BLaER1 (cell line): ENCODE measurements around the gene AMHR2.
"Not testable (repeated sequence)": the region's sequence is repeated elsewhere in the genome, so short reads cannot be mapped to it uniquely, and the experiment has no call there.

Experiments
- H3K27ac ChIP-seq: shearing (Covaris generic); formaldehyde crosslinking; 2 replicates; pipeline ENCODE4 v1.8.1; 2022
- H3K27me3 ChIP-seq: shearing (Covaris generic); formaldehyde crosslinking; 2 replicates; pipeline ENCODE4 v1.8.1; 2022
- H3K36me3 ChIP-seq: shearing (Covaris generic); formaldehyde crosslinking; 2 replicates; pipeline ENCODE4 v1.8.1; 2022
- H3K4me1 ChIP-seq: shearing (Covaris generic); formaldehyde crosslinking; 2 replicates; pipeline ENCODE4 v1.8.1; 2022
- H3K4me2 ChIP-seq: shearing (Covaris generic); formaldehyde crosslinking; 2 replicates; pipeline ENCODE4 v1.8.1; 2022
- H3K4me3 ChIP-seq: shearing (Covaris generic); formaldehyde crosslinking; 2 replicates; pipeline ENCODE4 v1.8.1; 2022
- H3K9ac ChIP-seq: shearing (Covaris generic); formaldehyde crosslinking; 2 replicates; pipeline ENCODE4 v1.8.1; 2022
- H3K9me3 ChIP-seq: shearing (Covaris generic); formaldehyde crosslinking; 2 replicates; pipeline ENCODE4 v1.8.1; 2022
- H4K20me1 ChIP-seq: shearing (Covaris generic); formaldehyde crosslinking; 2 replicates; pipeline ENCODE4 v1.8.1; 2022
- Cebpa-rat ChIP-seq: shearing (Covaris generic); IDR thresholded peaks from 2 replicates; pipeline ENCODE4 v1.8.1; 2022

Gene AMHR2

GRCh38 chr12:53413485-53414204 is 10.0 kb upstream of the AMHR2 start:
- H3K27me3 ChIP-seq = no peaks in the 10 kb centered on the region
- no peak overlapping the region for H3K4me3 ChIP-seq
- no peaks in the 10 kb centered on the region for H3K9me3 ChIP-seq
- H3K9ac ChIP-seq = no peak overlapping the region
- peak overlapping the region; percentile 39; the same call in 1 of the 2 replicates for H3K4me2 ChIP-seq
- no peak overlapping the region for H3K27ac ChIP-seq
- no peak for TF ChIP-seq Cebpa-rat
- H3K36me3 ChIP-seq = peaks cover 56% of the 10 kb centered on the region
- no peaks in the 10 kb centered on the region for H4K20me1 ChIP-seq
- H3K4me1 ChIP-seq = peaks cover 71% of the 10 kb centered on the region

GRCh38 chr12:53414756-53415417 is 8.8 kb upstream of the AMHR2 start:
- no peak for TF ChIP-seq Cebpa-rat
- H3K36me3 ChIP-seq = peaks cover 44% of the 10 kb centered on the region
- no peaks in the 10 kb centered on the region for H4K20me1 ChIP-seq
- no peak overlapping the region for H3K4me3 ChIP-seq
- no peak overlapping the region for H3K9ac ChIP-seq
- no peaks in the 10 kb centered on the region for H3K27me3 ChIP-seq
- peaks cover 84% of the 10 kb centered on the region for H3K4me1 ChIP-seq
- H3K9me3 ChIP-seq = no peaks in the 10 kb centered on the region
- peak overlapping the region; percentile 2; the same call in 1 of the 2 replicates for H3K4me2 ChIP-seq
- no peak overlapping the region for H3K27ac ChIP-seq

- peak overlapping the region; percentile 2 for H3K4me2 ChIP-seq
- not testable (repeated sequence) for H3K4me3 ChIP-seq, H3K27ac ChIP-seq, H3K27me3 ChIP-seq, H3K9me3 ChIP-seq, H3K9ac ChIP-seq, H4K20me1 ChIP-seq
- peaks cover 94% of the 10 kb centered on the region for H3K4me1 ChIP-seq
- H3K36me3 ChIP-seq = peaks cover 34% of the 10 kb centered on the region
These were observed 7.8 kb upstream of the AMHR2 start for GRCh38 chr12:53415752-53416389.

GRCh38 chr12:53417291-53417816 is 6.3 kb upstream of the AMHR2 start:
- not testable (repeated sequence) for H3K4me3 ChIP-seq, H3K9me3 ChIP-seq, H3K27me3 ChIP-seq, H4K20me1 ChIP-seq, H3K9ac ChIP-seq
- peak overlapping the region; percentile 49 for H3K27ac ChIP-seq
- H3K4me2 ChIP-seq = peak overlapping the region; percentile 81
- peaks cover 19% of the 10 kb centered on the region for H3K36me3 ChIP-seq
- peaks cover 97% of the 10 kb centered on the region for H3K4me1 ChIP-seq

- Histone ChIP-seq H4K20me1 (no peaks in the 10 kb centered on the region), H3K9me3 (no peaks in the 10 kb centered on the region), H3K27ac (peak overlapping the region; percentile 49), H3K4me3 (no peak overlapping the region), H3K27me3 (no peaks in the 10 kb centered on the region), H3K36me3 (peaks cover 15% of the 10 kb centered on the region; the same call in 1 of the 2 replicates), H3K4me2 (peak overlapping the region; percentile 81), H3K9ac (no peak overlapping the region), H3K4me1 (peaks cover 89% of the 10 kb centered on the region)
- TF ChIP-seq Cebpa-rat = no peak
These were observed 5.4 kb upstream of the AMHR2 start for GRCh38 chr12:53418221-53418620.

- Histone ChIP-seq H3K9me3 (no peaks in the 10 kb centered on the region), H4K20me1 (no peaks in the 10 kb centered on the region), H3K9ac (no peak overlapping the region; the same call in 1 of the 2 replicates), H3K4me3 (no peak overlapping the region), H3K4me2 (peak overlapping the region; percentile 81), H3K27me3 (no peaks in the 10 kb centered on the region), H3K4me1 (peaks cover 73% of the 10 kb centered on the region), H3K27ac (no peak overlapping the region), H3K36me3 (peaks cover 5% of the 10 kb centered on the region; the same call in 1 of the 2 replicates)
- no peak for TF ChIP-seq Cebpa-rat
These were observed 3.9 kb upstream of the AMHR2 start for GRCh38 chr12:53419756-53420155.

GRCh38 chr12:53422247-53422646 is 1.4 kb upstream of the AMHR2 start:
- H4K20me1 ChIP-seq, H3K9ac ChIP-seq, H3K27me3 ChIP-seq, H3K4me3 ChIP-seq, H3K36me3 ChIP-seq, H3K27ac ChIP-seq, H3K9me3 ChIP-seq, H3K4me2 ChIP-seq: not testable (repeated sequence)
- H3K4me1 ChIP-seq = peaks cover 48% of the 10 kb centered on the region

- Histone ChIP-seq H4K20me1 (no peaks in the 10 kb centered on the region), H3K9ac (no peak overlapping the region), H3K4me3 (no peak overlapping the region), H3K9me3 (no peaks in the 10 kb centered on the region), H3K27ac (no peak overlapping the region), H3K36me3 (no peaks in the 10 kb centered on the region), H3K27me3 (no peaks in the 10 kb centered on the region), H3K4me2 (no peak overlapping the region), H3K4me1 (peaks cover 22% of the 10 kb centered on the region)
- no peak for TF ChIP-seq Cebpa-rat
These were observed 1.2 kb downstream of the AMHR2 start for GRCh38 chr12:53424626-53425514.

GRCh38 chr12:53425515-53426150 is 2.0 kb downstream of the AMHR2 start:
- Histone ChIP-seq H3K27ac (no peak overlapping the region), H3K4me2 (no peak overlapping the region), H3K27me3 (no peaks in the 10 kb centered on the region), H4K20me1 (no peaks in the 10 kb centered on the region), H3K4me1 (peaks cover 14% of the 10 kb centered on the region), H3K9ac (no peak overlapping the region), H3K36me3 (no peaks in the 10 kb centered on the region), H3K9me3 (no peaks in the 10 kb centered on the region), H3K4me3 (no peak overlapping the region)
- no peak for TF ChIP-seq Cebpa-rat
